BE2C (cell line): Measurements from ENCODE around the gene ZMYND8.
"Not testable (repeated sequence)": the region's sequence is repeated elsewhere in the genome, so short reads cannot be mapped to it uniquely, and the experiment has no call there.

Experiments used
- DNase-seq: peaks from one replicate; pipeline ENCODE4 v3.0.0-alpha.2; 2020
- H3K27me3 ChIP-seq: fragments of 250-450 bp; sonication (Bioruptor Pico); 2 replicates; pipeline ENCODE4 v1.5.1; 2020; ENCODE audit warnings: mild to moderate bottlenecking
- H3K36me3 ChIP-seq: fragments of 250-450 bp; sonication (Bioruptor Pico); 2 replicates; pipeline ENCODE4 v1.5.1; 2020; ENCODE audit warnings: mild to moderate bottlenecking
- H3K4me1 ChIP-seq: fragments of 250-450 bp; sonication (Bioruptor Pico); 2 replicates; pipeline ENCODE4 v1.5.1; 2020
- H3K4me3 ChIP-seq: 2 replicates; pipeline ENCODE4 v1.5.1; 2011; ENCODE audit warnings: low read depth, low read length
- H3K9me3 ChIP-seq: fragments of 250-450 bp; sonication (Bioruptor Pico); 2 replicates; pipeline ENCODE4 v1.5.1; 2020
- TF ChIP-seq, protein P1 (sequence below): IDR thresholded peaks from 2 replicates; pipeline ENCODE4 v1.5.1; 2012; ENCODE audit warnings: mild to moderate bottlenecking, low read depth, low read length

ZMYND8 gene

DNA sequence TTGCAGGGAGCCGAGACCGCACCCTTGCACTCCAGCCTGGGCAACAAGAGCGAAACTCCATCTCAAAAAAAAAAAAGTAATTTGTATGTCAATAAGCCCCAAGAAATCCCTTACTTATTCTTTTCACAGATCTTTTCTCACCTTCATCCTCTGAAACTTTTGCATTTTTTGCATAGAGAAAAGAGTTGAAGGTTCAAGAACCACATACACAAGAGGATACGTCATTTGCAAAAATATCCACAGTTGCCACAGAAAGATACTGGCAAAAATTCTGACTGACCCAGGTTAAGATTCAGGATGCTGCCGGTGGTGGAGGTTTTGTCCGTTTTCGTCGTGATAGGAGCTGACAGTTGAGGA is 94.5 kb downstream of the ZMYND8 start:
- no peaks in the 10 kb centered on the region for H3K9me3 ChIP-seq
- TF ChIP-seq, protein P1, sequence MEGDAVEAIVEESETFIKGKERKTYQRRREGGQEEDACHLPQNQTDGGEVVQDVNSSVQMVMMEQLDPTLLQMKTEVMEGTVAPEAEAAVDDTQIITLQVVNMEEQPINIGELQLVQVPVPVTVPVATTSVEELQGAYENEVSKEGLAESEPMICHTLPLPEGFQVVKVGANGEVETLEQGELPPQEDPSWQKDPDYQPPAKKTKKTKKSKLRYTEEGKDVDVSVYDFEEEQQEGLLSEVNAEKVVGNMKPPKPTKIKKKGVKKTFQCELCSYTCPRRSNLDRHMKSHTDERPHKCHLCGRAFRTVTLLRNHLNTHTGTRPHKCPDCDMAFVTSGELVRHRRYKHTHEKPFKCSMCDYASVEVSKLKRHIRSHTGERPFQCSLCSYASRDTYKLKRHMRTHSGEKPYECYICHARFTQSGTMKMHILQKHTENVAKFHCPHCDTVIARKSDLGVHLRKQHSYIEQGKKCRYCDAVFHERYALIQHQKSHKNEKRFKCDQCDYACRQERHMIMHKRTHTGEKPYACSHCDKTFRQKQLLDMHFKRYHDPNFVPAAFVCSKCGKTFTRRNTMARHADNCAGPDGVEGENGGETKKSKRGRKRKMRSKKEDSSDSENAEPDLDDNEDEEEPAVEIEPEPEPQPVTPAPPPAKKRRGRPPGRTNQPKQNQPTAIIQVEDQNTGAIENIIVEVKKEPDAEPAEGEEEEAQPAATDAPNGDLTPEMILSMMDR = no peak
- no peak overlapping the region for H3K4me3 ChIP-seq
- no peak for DNase-seq
- H3K4me1 ChIP-seq = peaks cover 17% of the 10 kb centered on the region
- no peaks in the 10 kb centered on the region for H3K27me3 ChIP-seq
- H3K36me3 ChIP-seq = peaks cover 72% of the 10 kb centered on the region

DNA sequence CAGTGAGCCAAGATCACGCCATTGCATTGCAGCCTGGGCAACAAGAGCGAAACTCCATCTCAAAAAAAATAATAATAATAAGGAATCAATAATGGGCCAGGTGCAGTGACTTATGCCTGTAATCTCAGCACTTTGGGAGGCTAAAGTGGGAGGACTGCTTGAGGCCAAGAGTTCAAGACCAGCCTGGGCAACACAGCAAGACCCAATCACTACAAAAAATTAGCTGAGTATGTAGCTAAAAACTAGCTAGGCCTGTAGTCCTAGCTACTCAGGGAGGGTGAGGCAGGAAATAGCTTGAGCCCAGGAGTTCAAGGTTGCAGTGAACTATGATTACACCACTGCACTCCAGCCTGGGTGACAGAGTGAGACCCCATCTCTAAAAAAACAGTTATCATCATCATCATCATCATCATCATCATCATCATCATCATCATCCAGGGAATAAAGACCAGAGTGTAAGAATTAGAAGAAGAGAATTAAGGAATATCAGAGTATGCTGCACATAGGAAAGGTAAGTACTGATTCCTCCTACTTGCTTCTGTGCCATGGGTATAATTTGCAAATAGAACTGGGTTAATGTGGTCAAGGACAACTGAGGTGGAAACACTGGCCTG is 95.2 kb downstream of the ZMYND8 start:
- peaks cover 68% of the 10 kb centered on the region for H3K36me3 ChIP-seq
- DNase-seq, H3K27me3 ChIP-seq, H3K4me3 ChIP-seq, H3K9me3 ChIP-seq: not testable (repeated sequence)
- H3K4me1 ChIP-seq = peaks cover 17% of the 10 kb centered on the region

DNA sequence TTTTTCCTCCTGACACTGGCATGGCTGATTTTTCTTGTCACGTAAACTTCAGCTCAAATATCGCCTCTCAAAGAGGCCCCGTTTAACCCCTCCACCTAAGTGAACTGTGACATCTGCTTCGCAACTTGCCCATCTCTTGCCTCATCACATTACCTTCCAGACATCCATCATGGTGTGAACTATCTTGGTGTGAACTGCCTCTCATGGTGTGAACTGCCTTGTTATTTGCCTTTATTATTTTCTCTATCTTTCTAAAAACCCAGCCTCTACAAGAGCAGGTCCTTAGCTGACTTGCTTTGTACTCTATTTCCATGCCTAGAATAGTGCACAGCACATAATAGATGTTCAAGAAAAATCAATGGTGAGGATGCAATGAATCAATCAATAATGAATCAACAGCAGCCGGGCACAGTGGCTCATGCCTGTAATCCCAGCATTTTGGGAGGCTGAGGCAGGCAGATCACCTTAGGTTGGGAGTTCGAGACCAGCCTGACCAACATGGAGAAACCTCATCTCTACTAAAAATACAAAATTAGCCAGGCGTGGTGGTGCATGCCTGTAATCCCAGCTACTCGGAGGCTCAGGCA is 95.9 kb downstream of the ZMYND8 start:
- DNase-seq = not testable (repeated sequence)

DNA sequence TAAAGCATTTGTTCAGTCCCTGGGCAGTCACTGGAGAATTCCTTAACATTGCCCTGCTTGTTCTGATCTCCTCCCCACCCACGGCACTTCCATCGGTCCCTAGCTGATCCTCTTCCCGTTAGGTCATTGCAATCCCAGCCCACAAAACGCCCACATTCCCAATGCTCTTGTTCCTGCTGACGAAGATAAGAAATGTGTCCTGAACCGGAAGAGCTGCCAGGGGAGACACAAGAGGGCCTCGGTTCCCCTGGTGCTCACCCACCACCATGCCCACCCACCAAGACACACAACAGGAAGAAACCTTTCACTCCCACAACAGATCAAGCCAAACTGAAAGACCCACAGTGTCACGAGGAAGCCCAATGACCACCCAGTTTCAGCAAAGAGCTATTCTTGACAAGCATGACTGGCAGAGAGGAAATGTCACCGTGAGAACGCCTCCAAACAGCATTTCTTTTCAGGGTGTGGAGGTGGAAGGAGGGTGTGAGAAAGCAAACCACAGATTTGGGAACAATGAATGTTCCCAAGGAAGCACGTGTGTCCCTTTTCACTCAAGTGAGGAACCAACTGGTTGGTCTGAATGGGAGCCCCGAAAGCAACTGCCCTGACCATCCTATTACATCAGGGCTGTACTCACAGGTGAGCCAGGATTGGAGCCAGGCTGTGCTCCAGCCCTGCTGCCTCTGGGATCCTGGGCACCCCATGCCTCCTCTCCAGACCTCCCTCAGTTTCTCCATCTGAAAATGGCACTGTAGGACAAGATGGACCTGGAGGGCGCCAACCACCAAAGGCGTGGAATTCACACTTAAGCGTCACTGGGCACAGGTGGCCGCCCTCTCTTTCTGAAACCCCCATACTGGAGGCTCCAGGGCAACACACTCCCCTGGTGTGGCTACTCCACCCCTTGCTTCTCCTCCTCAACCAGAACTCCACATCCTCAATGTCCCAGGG is 97.5 kb downstream of the ZMYND8 start:
- DNase-seq = no peak
- H3K36me3 ChIP-seq = peaks cover 62% of the 10 kb centered on the region
- H3K9me3 ChIP-seq = no peaks in the 10 kb centered on the region
- H3K4me3 ChIP-seq = no peak overlapping the region
- TF ChIP-seq, protein P1 = no peak
- H3K27me3 ChIP-seq = no peaks in the 10 kb centered on the region
- H3K4me1 ChIP-seq = peaks cover 17% of the 10 kb centered on the region

More for the DNA sequence above, 95.9 kb downstream of the ZMYND8 start:
- H3K36me3 ChIP-seq = peaks cover 65% of the 10 kb centered on the region
- peaks cover 17% of the 10 kb centered on the region for H3K4me1 ChIP-seq
- H3K27me3 ChIP-seq, H3K4me3 ChIP-seq, H3K9me3 ChIP-seq: not testable (repeated sequence)

DNA sequence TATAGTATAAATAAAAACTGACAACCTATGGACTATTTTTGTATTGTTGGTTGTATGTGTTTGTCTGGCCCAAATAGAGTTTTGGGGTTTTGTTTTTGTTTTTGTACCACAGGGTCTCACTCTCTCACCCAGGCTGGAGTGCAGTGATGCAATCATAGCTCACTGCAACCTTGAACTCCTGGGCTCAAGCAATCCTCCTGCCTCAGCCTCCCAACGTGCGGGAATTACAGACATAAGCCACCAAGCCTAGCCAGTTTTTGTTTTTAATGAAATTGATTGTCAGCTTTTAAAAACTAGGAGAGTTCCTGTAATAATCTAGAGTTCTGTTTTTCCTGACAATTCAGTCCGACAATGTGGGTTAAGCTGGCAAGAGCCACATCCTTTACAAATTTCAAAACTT is 98.7 kb downstream of the ZMYND8 start:
- peaks cover 71% of the 10 kb centered on the region for H3K36me3 ChIP-seq
- no peaks in the 10 kb centered on the region for H3K27me3 ChIP-seq
- H3K9me3 ChIP-seq = no peaks in the 10 kb centered on the region
- peaks cover 9% of the 10 kb centered on the region for H3K4me1 ChIP-seq
- no peak for DNase-seq
- H3K4me3 ChIP-seq = no peak overlapping the region
- TF ChIP-seq, protein P1 = no peak

DNA sequence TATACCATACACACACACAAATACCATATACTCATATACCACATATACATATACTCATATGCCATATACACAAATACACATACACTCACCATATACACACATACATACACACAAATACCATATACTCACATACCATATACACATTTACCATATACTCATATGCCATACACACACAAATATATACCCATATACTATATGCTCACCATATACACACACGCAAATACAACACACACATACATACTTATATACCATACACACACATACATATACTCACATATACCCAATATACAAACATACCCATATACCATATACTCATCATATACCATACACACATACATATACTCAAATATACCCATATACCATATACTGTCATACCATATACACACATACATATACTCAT is 99.2 kb downstream of the ZMYND8 start:
- no peak for DNase-seq
- H3K36me3 ChIP-seq = peaks cover 71% of the 10 kb centered on the region
- H3K4me1 ChIP-seq = peaks cover 6% of the 10 kb centered on the region
- TF ChIP-seq, protein P1 = no peak
- H3K4me3 ChIP-seq = no peak overlapping the region
- H3K27me3 ChIP-seq = no peaks in the 10 kb centered on the region
- H3K9me3 ChIP-seq = no peaks in the 10 kb centered on the region
